HT1080 (cell line): Measurements from ENCODE around the gene C6orf120. TPM values are rescaled to one million over a fixed set of nuclear protein-coding genes. Genes with fewer than 3 reads are reported as not detected.
A peak's percentile ranks its signal among the peaks of the same experiment; 100 is the strongest.

ENCODE experiments used
- DNase-seq: peaks from one replicate; pipeline ENCODE4 v3.0.0-alpha.2; 2015; ENCODE audit warnings: low read depth
- total RNA-seq: library from RNA; depleted of rRNA; stranded (reverse); fragments of >200 nt; shearing (Covaris generic); gene quantifications from 2 replicates; pipeline ENCODE4 v1.2.3, GENCODE V29; 2014; rRNA removed

Gene C6orf120
- total RNA-seq, 1 experiment from 2014 or later = 64.4 TPM

- no peak for DNase-seq
These were observed 22.7 kb downstream of the C6orf120 start, which contains the start of gene PHF10 for GRCh38 chr6:169724494-169725124. Gene PHF10, minus strand, starts transcription at chr6:169724500. Its CDS starts 569 bp downstream, at chr6:169723931.

GRCh38 chr6:169725125-169726048, 23.5 kb downstream of the C6orf120 start:
- DNase-seq = no peak

GRCh38 chr6:169726049-169726400, 24.1 kb downstream of the C6orf120 start:
- DNase-seq = no peak

- no peak for DNase-seq
These were observed 25.0 kb downstream of the C6orf120 start for GRCh38 chr6:169726963-169727362.

- DNase-seq = no peak
These were observed 28.0 kb downstream of the C6orf120 start for GRCh38 chr6:169729961-169730360.

- DNase-seq = no peak
These were observed 36.5 kb downstream of the C6orf120 start for GRCh38 chr6:169738204-169738975.

- no peak for DNase-seq
These were observed 37.1 kb downstream of the C6orf120 start for GRCh38 chr6:169738976-169739529.

- DNase-seq = no peak
These were observed 39.4 kb downstream of the C6orf120 start for GRCh38 chr6:169741344-169741743.

GRCh38 chr6:169745405-169745804, 43.5 kb downstream of the C6orf120 start:
- no peak for DNase-seq

GRCh38 chr6:169746556-169746955, 44.6 kb downstream of the C6orf120 start:
- DNase-seq = no peak

GRCh38 chr6:169751242-169752073, 49.5 kb downstream of the C6orf120 start, which contains the start of the genes DYNLT2 and ERMARD:
Gene DYNLT2, minus strand, starts transcription at chr6:169751572. Its CDS starts 114 bp downstream, at chr6:169751458.
Gene ERMARD, plus strand, starts transcription at chr6:169751622. Its CDS starts 36 bp downstream, at chr6:169751658.
- DNase-seq = peak; percentile 92

GRCh38 chr6:169752074-169752623, 50.2 kb downstream of the C6orf120 start:
- peak; percentile 5 for DNase-seq

Other genes with a start within 250 kb of the C6orf120 start
- gene WDR27, start 97 bp upstream of the C6orf120 start, total RNA-seq = 14.9 and 18.7 TPM in 2 replicates
- gene PHF10, start 22.4 kb downstream of the C6orf120 start, total RNA-seq = 19.8 and 25.8 TPM in 2 replicates
- 0.90 and 1.4 TPM in 2 replicates for gene DYNLT2, start 49.4 kb downstream of the C6orf120 start, total RNA-seq
- gene ERMARD, start 49.5 kb downstream of the C6orf120 start, total RNA-seq = 16.2 and 16.6 TPM in 2 replicates